NCI-H460 (cell line): ENCODE measurements around the gene BTBD8. TPM values are rescaled to one million over a fixed set of nuclear protein-coding genes. Genes with fewer than 3 reads are reported as not detected.

Source experiments
- DNase-seq: peaks from one replicate; pipeline ENCODE4 v3.0.0-alpha.2; 2016; ENCODE audit warnings: low read depth; ENCODE audit errors: extremely low read depth
- total RNA-seq: library from RNA; depleted of rRNA; stranded (reverse); fragments of >200 nt; shearing (Covaris generic); gene quantifications from 2 replicates; pipeline ENCODE4 v1.2.3, GENCODE V29; 2014; rRNA removed

Gene BTBD8
- total RNA-seq, 1 experiment from 2014 or later, result 2.1 TPM

DNA sequence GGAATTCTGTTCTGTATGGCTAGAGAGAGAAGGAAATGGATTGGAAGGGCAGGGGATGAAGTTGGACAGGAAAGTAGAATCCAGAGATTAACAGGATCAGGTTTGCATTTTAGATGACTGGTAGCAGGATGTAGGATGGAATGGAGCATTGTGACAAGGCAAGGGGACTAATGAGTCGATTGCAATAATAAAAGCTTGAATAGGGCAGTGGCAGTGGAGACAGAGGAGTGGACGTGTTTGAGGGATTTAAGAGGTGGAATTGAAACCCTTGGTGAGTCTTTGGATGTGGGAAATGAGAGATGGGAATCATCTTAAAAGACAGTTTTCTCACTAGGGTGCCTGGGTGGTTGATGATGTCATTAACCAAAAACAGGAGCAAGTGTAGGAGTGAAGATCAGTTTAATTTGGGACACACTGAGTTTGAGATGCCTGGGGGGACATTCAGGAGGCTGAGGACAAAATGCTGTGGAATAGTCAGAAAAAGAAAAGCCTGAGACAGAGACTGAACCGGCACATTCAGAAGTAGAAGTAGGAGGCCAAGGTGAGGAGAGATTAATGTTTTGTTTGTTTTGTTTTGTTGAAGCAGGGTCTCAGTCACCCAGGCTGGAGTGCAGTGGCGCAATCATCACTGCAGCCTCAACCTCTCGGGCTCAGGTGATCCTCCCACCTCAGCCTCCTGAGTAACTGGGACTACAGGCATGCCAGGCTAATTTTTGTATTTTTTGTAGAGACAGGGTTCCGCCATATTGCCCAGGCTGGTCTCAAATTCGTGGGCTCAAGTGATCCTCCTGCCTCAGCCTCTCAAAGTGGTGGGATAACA is 108.5 kb downstream of the BTBD8 start:
- DNase-seq, result no peak

DNA sequence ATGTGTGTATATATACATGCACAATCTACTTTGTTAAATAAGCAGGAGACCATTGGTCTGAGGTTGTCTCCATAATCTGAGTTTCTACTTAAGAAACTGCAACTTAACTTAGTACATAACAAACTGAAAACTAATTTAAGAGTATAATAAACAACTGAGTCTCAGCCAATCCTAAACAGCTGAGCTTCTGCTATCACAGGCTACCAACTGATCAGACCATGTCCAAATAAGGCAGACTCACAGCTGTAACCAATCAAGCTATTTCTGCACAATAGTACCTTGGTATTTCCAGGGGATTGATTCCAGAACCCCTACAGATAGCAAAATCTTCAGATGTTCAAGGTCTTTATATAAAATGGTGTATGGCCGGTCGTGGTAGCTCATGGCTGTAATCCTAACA is 111.6 kb downstream of the BTBD8 start:
- no peak for DNase-seq

DNA sequence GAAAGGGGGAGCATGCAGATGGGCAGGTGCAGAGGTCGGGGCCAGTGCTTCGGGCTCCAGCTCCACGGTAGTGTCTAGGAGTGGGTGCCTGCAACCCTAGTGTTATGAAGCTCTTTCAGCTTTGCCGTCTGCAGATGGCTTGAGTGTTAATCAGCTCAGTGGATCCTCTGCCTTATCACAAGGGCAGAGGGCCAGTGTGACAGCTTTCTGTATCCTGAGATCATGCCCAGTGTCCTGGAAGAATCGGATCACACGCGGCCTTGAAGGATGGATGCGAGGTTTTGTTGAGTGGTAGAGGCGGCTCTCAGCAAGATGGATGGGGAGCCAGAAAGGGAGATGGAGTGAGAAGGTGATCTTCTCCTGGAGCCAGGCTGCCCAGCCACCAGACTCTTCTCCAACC is 112.1 kb downstream of the BTBD8 start:
- no peak for DNase-seq

DNA sequence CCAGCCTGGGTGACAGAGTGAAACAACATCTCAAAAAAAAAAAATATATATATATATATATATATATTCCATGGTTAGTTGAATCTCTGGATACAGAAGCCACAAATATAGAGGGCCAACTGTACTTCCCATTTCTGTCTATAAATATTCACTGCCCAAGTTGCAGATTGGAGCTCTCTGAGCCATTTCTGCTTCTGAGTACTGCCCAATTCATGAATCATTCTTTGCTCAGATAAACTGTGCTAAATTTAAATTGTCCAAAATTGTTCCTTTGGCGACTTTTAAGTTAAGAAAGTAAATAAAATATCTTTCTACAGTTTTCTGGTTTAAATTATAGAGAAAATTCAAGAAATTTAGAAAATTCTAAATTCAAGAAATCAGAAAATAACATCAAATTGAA is 114.4 kb downstream of the BTBD8 start:
- DNase-seq, result no peak

DNA sequence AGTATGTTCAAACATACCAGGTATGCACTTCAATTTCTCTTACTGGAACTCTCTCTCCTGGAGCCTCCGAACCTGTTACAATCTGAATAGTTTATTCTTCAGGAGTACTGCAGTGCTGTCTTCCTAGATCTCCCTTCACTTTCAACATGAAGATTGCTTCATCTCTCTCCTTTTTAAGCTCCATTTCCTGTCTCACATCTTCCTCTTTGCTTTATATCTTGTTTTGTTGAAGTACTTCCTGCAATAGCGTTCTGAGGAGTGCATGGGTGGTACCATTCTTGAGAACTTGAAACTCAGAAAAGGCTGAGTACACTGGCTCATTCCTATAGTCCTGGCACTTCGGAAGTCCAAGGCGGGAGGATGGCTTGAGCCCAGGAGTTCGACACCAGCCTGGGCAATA is 121.8 kb downstream of the BTBD8 start:
- DNase-seq, result no peak

DNA sequence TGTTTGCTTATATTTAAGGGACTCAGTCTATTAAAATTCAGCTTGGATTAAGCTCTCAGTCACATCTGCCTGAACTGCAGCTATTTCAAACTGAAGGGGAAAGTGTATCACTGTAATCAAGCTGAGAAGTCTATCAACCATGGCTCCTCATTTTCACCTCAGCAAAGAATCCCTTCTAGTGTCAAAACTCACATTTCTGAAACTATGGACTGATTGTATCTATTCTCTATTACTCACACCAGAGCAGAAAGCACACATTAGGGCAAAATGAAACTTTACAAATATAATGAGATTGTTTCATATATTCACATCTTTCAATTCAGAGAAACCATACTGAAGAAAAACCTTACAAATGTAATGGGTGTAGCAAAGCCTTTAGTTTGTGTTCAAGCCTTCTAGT is 123.0 kb downstream of the BTBD8 start:
- DNase-seq, result no peak

DNA sequence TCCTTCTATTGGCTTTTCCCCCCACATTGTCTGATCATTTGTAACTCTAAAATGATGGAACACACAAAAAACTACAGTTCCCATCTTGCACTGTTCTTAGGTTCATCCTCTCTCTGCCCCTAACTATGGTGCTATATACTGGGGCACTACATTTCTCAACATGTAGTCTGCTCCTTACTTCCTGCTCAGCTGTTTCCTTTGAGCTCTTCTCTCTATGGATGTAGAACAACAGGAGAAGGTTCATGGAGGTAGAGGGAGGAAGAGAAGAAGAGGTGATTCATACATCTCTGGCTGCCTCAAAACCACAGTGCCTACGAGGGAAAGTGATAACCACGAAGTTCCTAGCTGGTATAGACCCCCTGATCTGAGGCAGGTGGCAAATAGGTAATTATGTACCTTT is 130.6 kb downstream of the BTBD8 start:
- DNase-seq, result no peak

DNA sequence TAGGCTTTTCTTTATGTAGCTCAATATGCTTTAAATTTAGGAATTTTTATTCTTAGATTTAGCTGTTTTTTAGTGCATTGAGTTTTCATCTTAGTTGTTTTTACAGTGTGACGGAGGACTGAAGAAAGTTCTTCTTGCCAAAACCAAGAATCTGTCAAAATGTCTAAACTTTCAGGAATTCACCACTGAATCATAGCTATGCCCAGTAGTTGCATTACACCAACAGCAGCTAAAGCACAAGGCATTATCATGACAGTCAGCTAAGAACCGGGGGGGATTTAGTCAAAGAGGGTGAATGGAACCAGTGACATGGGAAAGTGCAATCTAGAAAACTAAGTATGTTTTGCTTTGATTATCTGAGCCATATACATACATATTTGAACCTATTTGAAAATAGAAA is 131.0 kb downstream of the BTBD8 start:
- no peak for DNase-seq

DNA sequence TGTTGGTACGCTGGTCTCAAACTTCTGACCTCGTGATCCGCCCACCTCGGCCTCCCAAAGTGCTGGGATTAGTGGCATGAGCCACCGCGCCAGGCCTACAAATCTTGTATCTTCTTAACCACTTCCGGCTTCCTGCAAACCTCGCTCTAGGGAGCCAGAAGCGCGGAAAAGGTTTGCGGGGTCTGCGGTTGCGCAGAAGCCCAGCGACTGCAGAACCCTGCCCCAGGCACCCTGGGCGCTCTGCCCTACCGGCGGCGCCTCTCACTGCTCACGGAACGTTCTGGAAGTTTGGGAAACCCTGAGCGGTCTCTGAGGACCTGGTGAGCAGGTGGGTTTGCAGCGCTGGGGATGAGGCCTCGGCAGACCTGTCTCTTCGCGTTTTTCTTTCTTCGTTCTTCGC is 137.6 kb downstream of the BTBD8 start, which contains the start of gene C1orf146:
Gene C1orf146 (plus strand): TSS at position 195 of the 400 bp plus-strand sequence. CDS start 13,506 bp downstream, outside the sequence.
- no peak for DNase-seq

DNA sequence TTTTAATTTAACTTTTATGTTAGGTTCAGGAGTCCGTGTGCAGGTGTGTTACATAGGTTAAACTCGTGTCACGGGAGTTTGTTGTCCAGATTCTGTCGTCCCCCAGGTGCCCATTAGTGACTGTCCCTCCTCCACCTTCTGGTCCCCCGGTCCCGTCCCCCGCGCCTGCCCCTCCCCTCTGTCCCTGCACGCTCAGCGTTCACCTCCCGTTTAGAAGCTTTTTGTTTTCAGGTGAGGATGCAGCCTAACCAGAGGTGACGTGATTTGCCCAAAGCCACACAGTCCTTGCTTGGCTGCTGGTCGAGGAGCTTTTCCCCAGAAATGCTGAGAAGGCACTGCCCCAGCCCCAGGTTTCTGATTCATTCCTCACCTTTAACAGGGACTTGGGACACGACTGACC is 138.4 kb downstream of the BTBD8 start:
- DNase-seq, result no peak

DNA sequence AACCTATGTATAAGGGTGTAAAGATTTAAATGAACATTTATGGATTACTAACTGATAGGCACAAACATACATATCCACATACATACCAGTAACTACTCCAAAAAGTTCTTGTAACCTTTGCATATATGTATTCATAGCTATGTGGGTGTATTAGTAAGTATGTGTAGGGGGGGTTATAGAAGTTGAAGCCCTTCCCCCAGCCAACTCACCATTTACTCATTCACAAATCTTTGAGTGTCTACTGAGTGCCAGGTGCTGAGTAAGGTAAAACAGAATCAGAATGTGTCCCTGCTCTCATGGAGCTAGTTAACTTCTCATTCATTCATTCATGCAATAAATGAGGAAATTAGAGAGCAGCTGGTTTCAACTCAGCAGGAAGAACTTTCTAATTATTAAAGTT is 138.9 kb downstream of the BTBD8 start:
- no peak for DNase-seq

DNA sequence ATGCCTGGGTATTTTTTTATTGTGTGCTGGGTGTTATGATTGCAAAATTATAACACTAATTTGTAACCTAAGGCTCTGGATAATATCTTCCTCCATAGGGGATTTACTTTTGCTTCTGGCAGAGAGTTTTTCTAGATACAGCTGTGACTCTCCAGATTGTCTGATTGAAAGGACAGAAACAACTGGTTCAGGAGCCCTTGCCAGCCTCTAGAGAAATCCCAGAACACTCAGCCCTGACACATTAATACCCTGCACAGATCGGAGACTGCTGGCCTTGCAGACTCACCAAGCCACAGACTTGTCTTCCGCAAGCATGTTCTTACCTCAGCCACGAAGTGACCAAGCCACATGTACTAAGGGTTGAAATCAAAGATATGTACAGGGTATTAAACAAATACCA is 148.3 kb downstream of the BTBD8 start:
- DNase-seq, result no peak

DNA sequence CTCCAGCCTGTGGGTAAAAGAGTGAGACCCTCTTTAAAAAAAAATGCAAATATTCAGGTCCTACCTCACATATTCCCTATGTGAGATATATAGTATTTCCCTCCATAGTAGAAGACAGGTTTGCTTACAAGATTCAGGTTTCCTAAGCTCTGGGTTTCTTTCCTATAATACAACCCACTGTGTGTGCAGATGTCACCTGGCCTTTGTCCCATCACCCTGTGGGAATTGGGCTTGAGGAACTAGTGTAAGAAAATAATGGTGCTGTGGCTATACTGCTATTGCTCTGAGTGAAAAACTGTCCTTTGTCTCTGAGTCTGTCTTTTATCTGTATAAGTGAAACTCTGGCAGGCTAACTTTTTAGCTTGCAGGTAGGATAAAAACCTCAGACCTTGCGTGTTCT is 150.6 kb downstream of the BTBD8 start:
- no peak for DNase-seq

Other genes starting within 250 kb of the BTBD8 start
- 10.0 and 11.3 TPM in 2 replicates for gene TGFBR3, start 194.2 kb upstream of the BTBD8 start, total RNA-seq
- not detected in 2 replicates for gene BRDT, start 130.9 kb upstream of the BTBD8 start, total RNA-seq
- not detected in 2 replicates for gene EPHX4, start 50.4 kb upstream of the BTBD8 start, total RNA-seq
- 0.17 TPM in 1 of 2 replicates, not detected in the other for gene SETSIP, start 4.9 kb upstream of the BTBD8 start, total RNA-seq
- not detected in 2 replicates for gene C1orf146, start 137.6 kb downstream of the BTBD8 start, total RNA-seq
- 9.0 and 14.6 TPM in 2 replicates for gene GLMN, start 218.6 kb downstream of the BTBD8 start, total RNA-seq
- 27.3 and 31.0 TPM in 2 replicates for gene RPAP2, start 218.7 kb downstream of the BTBD8 start, total RNA-seq